B cell (primary cell): Measurements from ENCODE around the gene ARHGAP42. TPM values are rescaled to one million over a fixed set of nuclear protein-coding genes. Genes with fewer than 3 reads are reported as not detected.

ENCODE experiments used
- ATAC-seq: fragments of 200-7000 bp; cut with Tn5 transposase; one replicate; pipeline ENCODE4 v1.10.0; 2021; ENCODE audit warnings: low read depth, mild to moderate bottlenecking, moderate number of reproducible peaks, moderate library complexity
- CTCF ChIA-PET: fragments of 350-600 bp; sonication (Branson Sonifier 250); formaldehyde crosslinking; loops from one replicate; lab custom pipeline; 2021; ENCODE audit warnings: antibody characterized with exemption, inconsistent platforms; lab: Charles Lee
- POLR2A ChIA-PET: fragments of 350-600 bp; sonication (Branson Sonifier 250); formaldehyde crosslinking; loops from one replicate; lab custom pipeline; 2021; ENCODE audit warnings: antibody characterized with exemption; lab: Charles Lee
- DNase-seq: peaks from one replicate; pipeline ENCODE4 v3.0.0; 2013
- H2AFZ ChIP-seq: 2 replicates; pipeline ENCODE4 v1.6.1; 2012; ENCODE audit warnings: mild to moderate bottlenecking, low read depth, low read length; ENCODE audit not compliant: insufficient read depth, poor library complexity, severe bottlenecking
- H3K27ac ChIP-seq, 2 donors: 1 replicate in 1 of 2; 2 replicates in 1 of 2; pipeline ENCODE4 v1.5.1; 2012 to 2013; ENCODE audit warnings: low read length in 2 of 2, mild to moderate bottlenecking in 2 of 2, moderate library complexity in 1 of 2
- H3K27me3 ChIP-seq, 4 experiments: fragments of 200-600 bp in 1 of 4; sonication (generic) in 1 of 4; replicated peaks in 1 of 4; 1 replicate in 2 of 4; 2 replicates in 2 of 4; pipeline versions ENCODE4 v1.6.1 to v1.7.0; 2013 to 2016; ENCODE audit warnings: low read length in 3 of 4, mild to moderate bottlenecking in 2 of 4, mixed read lengths in 1 of 4, moderate library complexity in 1 of 4; ENCODE audit not compliant: insufficient read depth in 4 of 4, control insufficient read depth in 3 of 4; ENCODE audit errors: control extremely low read depth in 1 of 4
- H3K36me3 ChIP-seq, 2 experiments: replicated peaks in 1 of 2; 1 replicate in 1 of 2; 2 replicates in 1 of 2; pipeline versions ENCODE4 v1.6.1 to v1.7.1; 2013; ENCODE audit warnings: low read length in 1 of 2; ENCODE audit not compliant: insufficient read depth in 2 of 2, control insufficient read depth in 1 of 2; ENCODE audit errors: control extremely low read depth in 1 of 2, extremely low read depth in 1 of 2
- H3K4me1 ChIP-seq, 2 donors: fragments of 200-600 bp in 1 of 2; sonication (generic) in 1 of 2; 1 replicate in 1 of 2; 2 replicates in 1 of 2; pipeline versions ENCODE4 v1.5.1 to v1.6.1; 2013 to 2017; ENCODE audit warnings: low read length in 2 of 2; ENCODE audit not compliant: control insufficient read depth in 2 of 2, insufficient read depth in 2 of 2
- H3K4me2 ChIP-seq: replicated peaks from 2 replicates; pipeline ENCODE3; 2012; ENCODE audit warnings: mild to moderate bottlenecking, low read depth, low read length; ENCODE audit not compliant: poor library complexity, severe bottlenecking
- H3K4me3 ChIP-seq, 5 experiments: fragments of 200-600 bp in 1 of 5; sonication (generic) in 1 of 5; 1 replicate in 3 of 5; 2 replicates in 2 of 5; pipeline versions ENCODE4 v1.5.1 to v1.7.0; 2011 to 2016; ENCODE audit warnings: low read length in 4 of 5, mild to moderate bottlenecking in 4 of 5, low read depth in 2 of 5, control low read depth in 1 of 5, moderate library complexity in 1 of 5; ENCODE audit not compliant: insufficient read depth in 1 of 5; ENCODE audit errors: control extremely low read depth in 1 of 5, extremely low read depth in 1 of 5
- H3K79me2 ChIP-seq: fragments of 200-600 bp; sonication (generic); one replicate; pipeline ENCODE4 v1.6.0; 2016; ENCODE audit warnings: low read length; ENCODE audit not compliant: control insufficient read depth, insufficient read depth
- H3K9ac ChIP-seq: fragments of 200-600 bp; sonication (generic); 2 replicates; pipeline ENCODE4 v1.6.1; 2017; ENCODE audit warnings: mild to moderate bottlenecking, low read length, moderate library complexity
- H3K9me3 ChIP-seq, 3 donors: one replicate each; pipeline versions ENCODE4 v1.6.1 to v1.7.1; 2013; ENCODE audit warnings: low read length in 2 of 3; ENCODE audit not compliant: control insufficient read depth in 2 of 3, insufficient read depth in 1 of 3; ENCODE audit errors: control extremely low read depth in 1 of 3
- H4K20me1 ChIP-seq: 2 replicates; pipeline ENCODE4 v1.6.0; 2012; ENCODE audit warnings: mild to moderate bottlenecking, low read length; ENCODE audit not compliant: insufficient read depth, control insufficient read depth, poor library complexity, severe bottlenecking
- H3K27ac Mint-ChIP-seq: one replicate; pipeline ENCODE4 v1.8.0; 2021; ENCODE audit warnings: mixed read lengths
- H3K27me3 Mint-ChIP-seq: one replicate; pipeline ENCODE4 v1.8.0; 2021; ENCODE audit warnings: mixed read lengths
- H3K4me1 Mint-ChIP-seq: one replicate; pipeline ENCODE4 v1.8.0; 2021; ENCODE audit warnings: mixed read lengths
- H3K4me3 Mint-ChIP-seq: one replicate; pipeline ENCODE4 v1.8.0; 2021; ENCODE audit warnings: mixed read lengths
- H3K9me3 Mint-ChIP-seq: one replicate; pipeline ENCODE4 v1.8.0; 2022; ENCODE audit warnings: mixed read lengths; ENCODE audit not compliant: insufficient read depth
- EZH2 ChIP-seq: IDR thresholded peaks from 2 replicates; pipeline ENCODE4 v1.6.1; 2012; ENCODE audit warnings: borderline replicate concordance, low read depth, mild to moderate bottlenecking, moderate library complexity, low read length; ENCODE audit not compliant: insufficient read depth, poor library complexity, severe bottlenecking
- WGBS: methylation state at CpG from one replicate; pipeline ENCODE4 v1.1.5; 2013; ENCODE audit warnings: missing lambda C conversion rate; ENCODE audit not compliant: insufficient coverage; 5-methylcytosine and 5-hydroxymethylcytosine counted together
- intact Hi-C: fragments of 100-400 bp; cut with micrococcal nuclease; formaldehyde crosslinking; loops from one replicate; pipeline ENCODE4 v1.10.0; 2022
- polyA plus RNA-seq: library from polyadenylated mRNA; depleted of rRNA; stranded (reverse); fragments of >200 nt; gene quantifications from 2 replicates; pipeline ENCODE4 v1.2.3, GENCODE V29; 2012
- total RNA-seq, 2 donors: library from RNA; stranded (reverse); fragments of 120-200 nt in 1 of 2; gene quantifications; 1 replicate in 1 of 2; 2 replicates in 1 of 2; pipeline versions ENCODE4 v1.2.3 to v1.2.4, GENCODE V29; 2013 to 2022
- TF ChIP-seq, protein P1 (sequence below): fragments of 200-600 bp; IDR thresholded peaks from one replicate; pipeline ENCODE4 v1.8.0; 2022; ENCODE audit warnings: antibody characterized with exemption, mild to moderate bottlenecking

Gene ARHGAP42
- total and polyA plus RNA-seq, 2 donors (not counting 1 experiment from before 2014, with no cell fraction given) = 3.8 to 4.9 TPM

DNA sequence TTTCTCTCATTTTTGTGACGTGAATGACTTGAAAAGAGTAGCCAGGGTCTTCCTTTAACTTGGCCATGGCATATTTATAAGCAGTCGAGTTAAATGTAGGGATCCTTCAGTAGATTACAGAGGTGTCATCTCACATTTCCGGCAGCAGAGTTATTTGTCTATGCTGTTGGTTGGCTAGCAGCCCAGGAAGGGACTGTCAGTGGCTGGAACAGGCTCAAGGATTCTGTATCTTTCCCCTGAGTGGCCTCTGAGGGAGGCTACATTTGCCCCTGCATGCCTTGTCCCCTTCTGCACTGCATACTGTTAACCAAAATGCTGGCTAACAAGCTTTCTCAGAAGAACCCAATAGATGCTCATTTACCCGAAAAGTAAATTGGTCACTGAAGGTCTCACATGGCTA, 254.9 kb downstream of the ARHGAP42 start:
- H3K27me3 ChIP-seq = no peaks in the 10 kb centered on the region
- WGBS = 80% methylated on average over 3 of the region's 4 CpGs
- H4K20me1 ChIP-seq = no peaks in the 10 kb centered on the region
- H3K36me3 ChIP-seq = no peaks in the 10 kb centered on the region
- DNase-seq (no peak), ATAC-seq (no peak)
- H3K4me3 ChIP-seq = no peak overlapping the region
- no peaks in the 10 kb centered on the region for H3K79me2 ChIP-seq
- ChIA-PET POLR2A (no interaction called here), CTCF (no interaction called here)
- no peak overlapping the region for H3K9ac ChIP-seq
- Mint-ChIP-seq H3K9me3 (no peaks in the 10 kb centered on the region), H3K4me3 (no peak overlapping the region), H3K27me3 (no peaks in the 10 kb centered on the region), H3K4me1 (no peaks in the 10 kb centered on the region), H3K27ac (no peak overlapping the region)
- H3K9me3 ChIP-seq = no peaks in the 10 kb centered on the region
- no peak overlapping the region for H3K4me2 ChIP-seq
- no peak overlapping the region for H2AFZ ChIP-seq
- TF ChIP-seq, protein P1, sequence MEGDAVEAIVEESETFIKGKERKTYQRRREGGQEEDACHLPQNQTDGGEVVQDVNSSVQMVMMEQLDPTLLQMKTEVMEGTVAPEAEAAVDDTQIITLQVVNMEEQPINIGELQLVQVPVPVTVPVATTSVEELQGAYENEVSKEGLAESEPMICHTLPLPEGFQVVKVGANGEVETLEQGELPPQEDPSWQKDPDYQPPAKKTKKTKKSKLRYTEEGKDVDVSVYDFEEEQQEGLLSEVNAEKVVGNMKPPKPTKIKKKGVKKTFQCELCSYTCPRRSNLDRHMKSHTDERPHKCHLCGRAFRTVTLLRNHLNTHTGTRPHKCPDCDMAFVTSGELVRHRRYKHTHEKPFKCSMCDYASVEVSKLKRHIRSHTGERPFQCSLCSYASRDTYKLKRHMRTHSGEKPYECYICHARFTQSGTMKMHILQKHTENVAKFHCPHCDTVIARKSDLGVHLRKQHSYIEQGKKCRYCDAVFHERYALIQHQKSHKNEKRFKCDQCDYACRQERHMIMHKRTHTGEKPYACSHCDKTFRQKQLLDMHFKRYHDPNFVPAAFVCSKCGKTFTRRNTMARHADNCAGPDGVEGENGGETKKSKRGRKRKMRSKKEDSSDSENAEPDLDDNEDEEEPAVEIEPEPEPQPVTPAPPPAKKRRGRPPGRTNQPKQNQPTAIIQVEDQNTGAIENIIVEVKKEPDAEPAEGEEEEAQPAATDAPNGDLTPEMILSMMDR = no peak
- TF ChIP-seq EZH2 = no peak
- H3K27ac ChIP-seq = no peak overlapping the region
- no peaks in the 10 kb centered on the region for H3K4me1 ChIP-seq
- intact Hi-C loops = no loop called here

GRCh38 chr11:100948936-100949335, 261.8 kb downstream of the ARHGAP42 start:
- DNase-seq = no peak
- no peak overlapping the region for H3K27ac ChIP-seq
- H3K4me3 Mint-ChIP-seq = no peak overlapping the region
- H3K9ac ChIP-seq = no peak overlapping the region
- no peak overlapping the region for H2AFZ ChIP-seq
- no peaks in the 10 kb centered on the region for H3K27me3 Mint-ChIP-seq
- intact Hi-C loops = no loop called here
- no peaks in the 10 kb centered on the region for H3K9me3 Mint-ChIP-seq
- no peak for ATAC-seq
- H4K20me1 ChIP-seq = no peaks in the 10 kb centered on the region
- H3K27me3 ChIP-seq = no peaks in the 10 kb centered on the region
- H3K4me1 Mint-ChIP-seq = peaks cover 8% of the 10 kb centered on the region
- no peaks in the 10 kb centered on the region for H3K79me2 ChIP-seq
- no peak overlapping the region for H3K27ac Mint-ChIP-seq
- no peaks in the 10 kb centered on the region for H3K36me3 ChIP-seq
- ChIA-PET POLR2A (no interaction called here), CTCF (no interaction called here)
- peaks cover 6 to 8% of the 10 kb centered on the region in 2 donors for H3K4me1 ChIP-seq
- H3K9me3 ChIP-seq = no peaks in the 10 kb centered on the region
- no peak for TF ChIP-seq EZH2
- H3K4me2 ChIP-seq = no peak overlapping the region
- H3K4me3 ChIP-seq = no peak overlapping the region
- WGBS = 83% methylated on average over 1 of the region's 2 CpGs
